ENCODE measurements around the gene RHBDD3.

Gene RHBDD3

DNA sequence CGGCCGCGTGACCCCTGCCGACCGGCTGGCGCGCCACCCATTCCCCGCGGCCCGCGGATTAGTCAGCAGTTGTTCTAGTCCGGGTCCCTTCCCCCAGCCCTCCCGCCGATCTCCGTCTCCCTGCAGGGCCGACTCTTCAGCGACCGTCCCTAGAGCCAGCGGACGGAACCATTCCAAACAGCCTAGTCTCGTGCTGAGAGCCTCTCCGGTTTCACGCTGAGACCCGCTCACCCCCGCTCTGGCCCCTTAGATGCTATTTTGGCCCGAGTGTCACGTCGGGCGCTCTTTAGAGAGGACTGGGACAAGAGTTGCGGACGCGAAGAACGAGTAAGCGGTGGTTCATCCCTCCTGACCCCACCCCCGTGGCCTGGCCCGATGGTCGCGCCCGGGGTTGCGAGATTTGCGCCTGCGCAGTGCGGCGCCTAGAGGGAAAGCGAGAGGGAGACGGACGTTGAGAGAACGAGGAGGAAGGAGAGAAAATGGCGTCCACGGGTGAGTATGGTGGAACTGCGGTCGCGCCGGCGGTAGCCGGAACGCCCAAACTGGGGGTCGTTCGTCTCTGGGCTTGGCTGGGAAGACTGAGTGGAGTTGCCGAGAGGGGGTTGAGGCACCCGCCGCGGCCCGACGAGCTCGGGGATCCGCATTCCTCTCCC, at the start of gene RHBDD3, which contains the start of gene EWSR1:
TSS of gene RHBDD3 (minus strand) at position 124 of the 653 bp plus-strand sequence. CDS start 2,355 bp downstream, outside the sequence.
TSS of gene EWSR1 (plus strand) at position 411 of the 653 bp plus-strand sequence. CDS start at position 480, 69 bp downstream.
- DNase-seq, result peak; percentile 75

DNA sequence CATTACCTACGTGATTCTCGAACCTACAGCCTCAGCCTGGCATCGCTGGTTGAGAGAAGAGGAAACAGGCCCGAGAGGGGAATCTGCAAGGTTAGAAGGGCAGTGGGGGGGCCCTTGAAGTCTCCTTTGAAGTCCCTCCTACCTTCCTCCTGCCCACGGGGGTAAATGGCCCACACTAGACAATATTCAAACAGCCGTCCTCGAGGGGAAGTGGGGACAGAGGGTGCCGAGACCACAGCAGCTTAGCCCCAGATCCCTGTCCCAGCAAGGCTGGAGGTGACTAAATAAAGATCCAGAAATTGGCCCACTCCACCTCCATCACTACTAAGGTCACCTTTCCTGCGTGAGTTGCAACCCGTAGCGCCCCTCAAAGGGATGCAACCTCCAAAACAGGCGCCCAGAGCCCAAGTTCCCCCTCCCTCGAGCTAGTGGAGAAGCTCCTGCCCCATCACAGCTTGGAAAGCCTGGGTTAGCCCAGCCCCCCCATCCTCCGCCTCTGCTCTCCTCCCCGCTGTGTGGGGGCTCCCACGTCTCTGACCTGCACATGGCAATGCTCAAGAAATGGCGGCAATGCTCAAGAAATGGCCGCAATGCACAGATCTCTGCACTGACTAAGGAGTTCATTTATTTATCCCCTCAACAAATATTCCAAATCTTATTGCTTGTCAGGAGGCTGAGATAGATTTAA, 48.5 kb upstream of the RHBDD3 start:
- DNase-seq, result no peak

DNA sequence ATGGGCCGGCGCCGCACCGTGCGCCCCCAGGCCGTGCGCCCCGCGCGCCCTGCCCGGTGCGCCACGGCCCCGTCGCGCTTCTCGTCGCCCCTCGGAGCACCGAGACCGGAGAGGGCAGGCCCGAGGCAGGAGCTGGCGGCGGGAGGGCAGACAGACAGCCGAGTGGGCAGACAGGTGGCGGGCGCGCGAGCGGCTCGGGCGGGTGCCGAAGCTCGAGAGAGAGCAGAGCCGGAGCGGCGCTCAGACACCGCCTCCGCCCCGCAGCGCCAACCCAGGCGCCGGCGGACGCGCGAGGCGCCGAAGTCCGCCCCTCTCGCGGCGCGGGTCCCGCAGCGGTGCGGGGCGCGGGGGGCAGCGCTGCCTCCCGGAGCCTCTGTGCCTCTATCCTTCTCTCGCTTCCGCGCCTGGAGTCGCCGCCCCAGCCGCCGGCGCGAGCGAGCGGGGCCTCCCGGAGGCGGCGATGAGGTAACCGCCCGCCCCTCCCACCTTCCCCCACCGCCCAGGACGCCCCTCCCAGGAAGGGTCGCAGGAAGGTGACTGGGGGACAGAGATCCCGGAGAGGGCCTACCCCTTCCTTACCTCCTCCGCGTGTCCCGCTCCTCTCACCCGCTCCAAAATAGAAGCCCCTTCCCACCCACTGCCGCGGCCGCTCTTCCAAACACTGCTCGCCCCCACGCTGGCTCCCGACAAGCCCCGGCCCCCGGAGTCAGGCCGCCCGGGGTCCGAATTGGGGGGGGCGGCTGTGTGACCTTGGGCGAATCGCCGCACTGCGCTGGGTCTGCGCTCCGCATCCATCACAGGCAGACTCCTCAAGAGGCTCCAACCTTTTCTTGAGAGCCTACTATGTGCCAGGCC, 47.7 kb upstream of the RHBDD3 start, which contains the start of gene RASL10A:
TSS of gene RASL10A (minus strand) at position 412 of the 855 bp plus-strand sequence. CDS start 451 bp downstream, outside the sequence.
- peak; percentile 64 for DNase-seq

DNA sequence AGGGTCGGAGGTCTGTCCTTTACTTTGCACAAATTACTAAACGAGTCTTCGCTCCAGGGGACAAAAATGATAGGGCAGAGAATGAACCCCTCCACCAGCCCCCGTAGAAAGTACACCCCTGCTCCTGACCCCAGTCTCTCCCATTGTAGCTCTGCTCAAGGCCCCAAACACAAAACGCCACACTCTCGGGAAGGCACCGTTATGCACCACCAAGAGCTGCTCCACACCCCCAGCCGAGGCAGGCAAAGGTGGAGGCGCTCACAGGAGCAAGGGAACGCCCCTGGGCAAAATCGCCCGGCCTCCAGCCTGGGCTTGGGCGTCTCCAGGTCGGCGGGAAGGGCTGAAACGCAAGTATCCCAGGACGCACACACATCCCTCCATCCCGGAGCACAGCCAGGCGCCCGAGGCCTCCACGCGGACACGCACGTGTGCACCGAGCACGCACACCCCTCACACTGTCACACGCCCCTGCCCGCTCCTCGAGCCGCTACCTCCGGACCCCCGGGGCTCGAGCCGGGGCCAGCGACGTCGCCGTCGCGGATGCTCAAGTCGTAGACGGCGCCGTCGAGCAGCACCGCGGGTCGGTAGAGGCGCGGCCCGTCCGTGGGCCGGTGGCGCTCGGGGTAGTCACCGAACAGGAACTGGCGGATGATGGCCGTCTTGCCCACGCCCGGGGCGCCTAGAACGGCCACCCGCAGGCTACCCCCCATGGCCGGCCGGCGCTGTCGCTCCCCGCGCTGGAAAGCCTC, 46.9 kb upstream of the RHBDD3 start:
- peak; percentile 79 for DNase-seq

DNA sequence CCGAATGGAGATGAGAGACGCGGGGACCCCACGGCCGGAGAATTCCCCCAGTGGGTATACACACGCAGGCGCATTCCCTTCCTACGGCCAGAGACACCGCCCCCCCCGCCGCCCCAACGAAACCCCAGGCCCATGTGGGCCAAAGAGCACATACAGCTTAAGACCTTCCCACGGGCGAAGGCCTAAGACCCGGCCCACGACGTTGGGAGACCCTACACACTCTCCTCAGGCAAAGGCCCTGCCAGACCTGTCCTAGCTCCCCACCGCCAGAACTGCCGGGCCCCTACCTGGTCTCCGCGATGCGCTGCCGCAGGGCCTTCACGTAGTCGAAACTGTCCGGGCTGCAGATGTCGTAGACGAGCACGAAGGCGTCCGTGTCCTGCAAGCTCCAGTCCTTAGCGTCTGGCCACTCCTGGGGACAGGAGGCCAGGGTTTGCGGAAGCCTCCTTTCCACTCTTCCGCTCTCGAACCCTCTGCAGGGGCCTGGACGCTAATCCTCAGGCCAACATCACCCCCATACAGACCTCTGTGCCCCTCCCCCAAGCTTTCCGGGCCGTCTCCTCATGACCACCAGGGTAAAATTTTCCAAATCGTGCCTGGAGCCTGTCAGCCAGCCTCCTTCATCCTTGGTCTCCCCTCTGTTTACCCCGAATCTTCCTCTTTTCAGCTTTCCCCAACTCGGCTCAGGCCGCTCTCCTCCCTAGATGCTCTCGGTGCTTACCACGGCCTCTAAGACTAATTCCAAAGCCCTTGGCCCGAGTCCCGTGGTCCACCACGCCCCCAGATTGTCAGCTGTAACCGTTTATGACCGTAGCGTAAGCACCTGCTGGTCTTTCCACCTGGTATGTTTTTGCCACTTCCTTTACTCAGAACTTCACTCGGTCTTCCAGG, 46.0 kb upstream of the RHBDD3 start:
- DNase-seq, result peak; percentile 46

DNA sequence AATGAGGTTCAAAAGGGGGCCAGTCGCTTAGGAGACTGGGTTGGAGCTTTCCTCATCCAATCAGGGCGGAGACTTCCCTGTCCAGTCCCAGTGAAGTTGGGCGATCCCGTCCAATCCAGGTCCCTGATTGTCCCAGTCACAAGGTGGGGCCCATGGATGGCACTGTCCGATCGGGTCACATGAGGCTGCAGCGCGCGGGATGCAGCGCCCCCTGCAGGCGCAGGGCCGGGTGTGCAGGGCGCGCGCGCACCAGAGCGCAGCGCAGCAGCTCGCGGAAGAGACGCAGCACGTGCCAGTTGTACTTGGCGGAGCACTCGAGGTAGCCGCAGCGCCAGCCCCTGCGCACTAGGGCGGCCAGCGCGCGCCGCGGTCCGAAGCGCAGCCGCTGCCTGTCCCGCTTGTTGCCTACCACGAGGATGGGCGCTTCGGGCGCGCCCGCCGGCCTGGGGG, 45.4 kb upstream of the RHBDD3 start:
- DNase-seq, result peak; percentile 64

DNA sequence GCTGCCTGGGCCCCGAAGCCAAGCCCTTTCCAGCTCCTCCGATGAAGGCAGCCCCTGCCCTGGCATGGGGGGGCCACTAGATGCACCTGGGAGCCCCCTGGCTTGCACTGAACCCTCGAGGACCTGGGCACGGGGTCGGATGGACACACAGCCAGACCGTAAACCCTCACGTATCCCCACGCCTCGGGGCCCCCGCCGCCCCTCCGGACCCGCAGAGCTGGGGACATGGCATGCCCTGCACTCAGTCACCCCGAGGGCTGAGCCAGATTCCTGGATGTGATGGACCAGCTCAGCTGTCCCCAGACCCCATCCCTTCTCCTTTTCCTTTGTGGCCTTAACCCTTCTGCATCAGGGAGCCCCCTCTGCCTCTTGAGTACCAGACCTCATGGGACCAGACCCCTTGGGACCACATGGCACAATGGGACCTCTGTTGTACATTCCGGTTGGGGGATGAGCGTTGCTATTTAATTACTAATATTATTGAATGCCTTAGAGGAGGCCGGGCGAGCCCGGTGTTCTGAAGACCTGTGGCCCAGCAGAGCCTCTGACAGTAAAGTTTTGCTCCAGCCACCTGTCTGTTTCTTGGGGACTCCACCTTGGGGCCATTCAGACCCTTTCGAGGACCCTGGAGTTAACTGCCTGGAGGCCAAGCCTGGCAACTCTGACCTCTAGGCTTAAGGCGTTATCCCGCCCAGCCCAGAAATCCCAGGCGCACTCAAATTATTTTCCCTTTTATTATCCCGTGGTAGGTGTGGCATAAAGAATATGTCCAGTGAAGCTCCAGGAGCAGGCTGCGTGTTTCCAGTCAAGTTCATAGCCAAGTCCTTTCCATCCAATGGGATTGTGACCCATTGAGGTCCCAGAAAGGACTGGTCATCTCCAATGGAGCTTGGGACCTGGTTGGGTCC, 44.7 kb upstream of the RHBDD3 start:
- DNase-seq, result peak; percentile 17

DNA sequence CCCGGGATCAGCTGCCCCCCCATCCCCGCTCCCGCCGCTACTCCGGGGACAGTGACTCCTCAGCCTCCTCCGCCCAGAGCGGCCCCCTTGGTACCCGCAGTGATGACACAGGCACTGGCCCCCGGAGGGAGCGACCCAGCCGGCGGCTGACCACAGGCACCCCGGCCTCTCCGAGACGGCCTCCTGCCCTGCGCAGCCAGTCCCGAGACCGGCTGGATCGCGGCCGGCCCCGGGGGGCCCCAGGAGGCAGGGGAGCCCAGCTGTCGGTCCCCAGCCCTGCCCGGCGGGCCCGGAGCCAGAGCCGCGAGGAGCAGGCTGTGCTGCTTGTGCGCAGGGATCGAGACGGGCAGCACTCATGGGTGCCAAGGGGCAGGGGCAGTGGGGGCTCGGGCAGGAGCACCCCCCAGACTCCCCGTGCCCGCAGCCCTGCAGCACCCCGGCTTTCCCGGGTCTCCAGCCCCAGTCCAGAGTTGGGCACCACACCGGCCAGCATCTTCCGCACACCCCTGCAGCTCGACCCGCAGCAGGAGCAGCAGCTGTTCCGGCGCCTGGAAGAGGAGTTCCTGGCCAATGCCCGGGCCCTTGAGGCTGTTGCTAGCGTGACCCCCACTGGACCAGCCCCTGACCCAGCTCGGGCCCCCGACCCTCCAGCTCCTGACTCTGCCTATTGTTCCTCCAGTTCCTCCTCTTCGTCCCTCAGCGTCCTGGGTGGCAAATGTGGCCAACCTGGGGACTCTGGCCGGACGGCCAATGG, 43.9 kb upstream of the RHBDD3 start:
- DNase-seq, result peak; percentile 29

DNA sequence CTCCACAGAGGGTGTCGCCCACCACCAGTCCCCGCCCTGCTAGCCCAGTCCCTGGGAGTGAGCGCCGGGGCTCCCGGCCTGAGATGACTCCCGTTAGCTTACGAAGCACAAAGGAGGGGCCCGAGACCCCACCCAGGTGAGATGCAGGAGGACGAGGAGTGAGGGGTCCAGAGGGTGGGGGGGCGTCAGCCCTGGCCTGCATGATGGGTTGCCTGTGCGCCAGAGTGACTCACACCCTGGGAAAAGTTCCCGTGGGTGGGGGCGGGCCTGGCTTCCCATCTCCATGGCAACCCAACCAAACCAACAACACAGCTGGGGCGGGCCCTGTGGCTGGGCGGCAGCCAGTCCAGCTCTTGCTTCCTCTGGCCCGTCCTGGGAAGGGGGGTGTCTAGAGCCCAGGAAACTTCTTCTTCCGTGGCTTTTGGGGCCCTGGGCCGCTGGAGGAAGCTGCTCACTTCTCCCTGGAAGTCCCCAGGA, 43.1 kb upstream of the RHBDD3 start:
- DNase-seq, result peak; percentile 93

DNA sequence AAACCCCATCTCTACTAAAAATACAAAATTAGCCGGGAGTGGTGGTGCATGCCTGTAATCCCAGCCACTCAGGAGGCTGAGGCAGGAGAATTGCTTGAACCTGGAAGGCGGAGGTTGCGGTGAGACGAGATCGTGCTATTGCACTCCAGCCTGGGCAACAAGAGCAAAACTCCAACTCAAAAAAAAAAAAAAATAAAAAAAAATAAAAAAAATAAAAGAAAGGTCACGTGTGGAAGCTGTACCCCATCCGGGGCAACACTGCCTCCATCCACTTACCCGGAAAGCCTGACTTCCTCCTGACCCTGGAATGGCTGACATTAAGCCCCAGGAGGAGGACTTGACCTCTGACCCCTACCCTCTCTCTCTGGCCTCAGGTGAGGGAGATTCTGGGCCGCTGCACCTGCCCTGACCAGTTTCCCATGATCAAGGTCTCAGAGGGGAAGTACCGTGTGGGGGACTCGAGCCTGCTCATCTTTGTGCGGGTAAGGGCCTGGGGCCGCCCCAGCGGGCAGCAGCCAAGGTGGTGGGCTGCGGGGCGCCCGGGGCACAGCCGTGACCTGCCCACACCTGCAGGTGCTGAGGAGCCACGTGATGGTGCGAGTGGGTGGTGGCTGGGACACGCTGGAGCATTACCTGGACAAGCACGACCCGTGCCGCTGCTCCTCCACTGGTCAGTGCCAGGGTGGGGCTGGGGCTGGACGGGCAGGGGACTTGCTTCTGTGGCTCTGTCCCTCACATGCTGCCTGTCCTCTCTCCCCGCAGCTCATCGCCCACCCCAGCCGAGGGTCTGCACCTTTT, 42.5 kb upstream of the RHBDD3 start:
- DNase-seq, result no peak

DNA sequence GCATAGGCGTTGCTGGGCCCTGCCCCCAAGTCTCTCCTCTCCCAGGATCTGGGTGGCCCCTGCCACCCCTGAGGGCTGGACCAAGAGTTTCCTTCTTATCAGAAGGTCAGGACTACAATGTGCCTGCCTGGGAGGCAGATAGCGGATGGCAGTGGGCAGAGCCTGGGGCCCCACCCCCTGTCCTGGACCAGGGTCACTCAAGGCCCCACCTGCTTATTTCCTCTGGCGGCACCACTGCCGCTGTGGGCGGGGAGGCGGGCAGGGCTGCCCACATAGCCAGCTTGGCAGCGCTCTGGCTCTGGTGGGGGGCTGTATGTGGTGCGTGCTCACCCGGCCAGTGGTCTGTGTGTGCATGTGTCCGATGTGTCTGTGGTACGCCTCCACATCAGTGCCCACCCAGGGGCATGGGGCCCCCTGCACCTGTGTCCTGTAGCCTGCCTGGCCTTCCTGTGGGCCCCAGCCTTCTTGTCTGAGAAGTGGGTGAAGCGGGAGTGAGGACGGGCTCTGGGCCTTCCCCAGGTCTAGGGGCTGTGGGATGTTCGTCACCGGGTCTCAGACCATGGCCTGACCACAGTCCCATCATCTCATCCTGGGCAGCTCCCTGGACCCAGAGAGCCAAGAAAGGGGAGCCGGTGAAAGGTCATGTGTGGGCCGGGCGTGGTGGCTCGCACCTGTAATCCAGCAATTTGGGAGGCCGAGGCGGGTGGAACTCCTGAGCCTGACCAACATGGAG, 41.7 kb upstream of the RHBDD3 start:
- peak; percentile 23 for DNase-seq

DNA sequence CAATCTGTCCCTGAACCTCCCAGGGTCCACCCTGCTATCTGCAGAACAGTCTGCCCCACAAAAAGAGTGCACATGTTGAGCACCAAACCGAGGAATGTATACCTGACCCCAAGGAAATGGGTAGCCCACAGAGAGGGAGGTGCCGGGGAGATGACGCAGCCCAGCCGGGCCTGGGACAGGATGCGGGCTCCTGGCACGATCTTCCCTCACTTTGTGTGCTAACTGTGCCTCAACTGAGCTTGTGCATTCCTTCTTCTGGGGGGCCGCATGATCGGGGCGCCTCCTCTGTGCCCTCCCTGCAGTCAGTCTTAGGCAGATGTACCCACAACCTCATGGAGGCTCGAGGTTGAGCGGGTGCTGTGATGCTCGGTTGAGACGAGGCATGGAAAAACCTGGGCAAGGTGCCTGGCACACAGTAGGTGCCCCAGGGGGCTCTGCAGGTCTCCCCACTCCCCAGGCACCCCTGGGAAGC, 41.0 kb upstream of the RHBDD3 start:
- DNase-seq, result no peak

DNA sequence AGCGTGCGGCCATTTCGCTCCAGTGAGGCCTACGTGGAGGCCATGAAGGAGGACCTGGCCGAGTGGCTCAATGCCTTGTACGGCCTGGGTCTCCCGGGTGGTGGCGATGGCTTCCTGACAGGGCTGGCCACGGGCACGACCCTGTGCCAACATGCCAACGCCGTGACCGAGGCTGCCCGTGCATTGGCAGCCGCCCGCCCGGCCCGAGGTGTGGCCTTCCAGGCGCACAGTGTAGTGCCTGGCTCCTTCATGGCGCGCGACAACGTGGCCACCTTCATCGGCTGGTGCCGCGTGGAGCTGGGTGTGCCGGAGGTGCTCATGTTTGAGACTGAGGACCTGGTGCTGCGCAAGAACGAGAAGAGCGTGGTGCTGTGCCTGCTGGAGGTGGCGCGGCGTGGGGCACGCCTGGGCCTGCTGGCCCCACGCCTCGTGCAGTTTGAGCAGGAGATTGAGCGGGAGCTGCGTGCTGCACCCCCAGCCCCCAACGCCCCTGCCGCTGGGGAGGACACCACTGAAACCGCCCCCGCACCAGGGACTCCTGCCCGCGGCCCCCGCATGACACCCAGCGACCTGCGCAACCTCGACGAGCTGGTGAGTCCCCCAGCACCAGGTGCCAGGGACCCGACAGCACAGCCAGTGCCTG, 40.5 kb upstream of the RHBDD3 start:
- peak; percentile 9 for DNase-seq

DNA sequence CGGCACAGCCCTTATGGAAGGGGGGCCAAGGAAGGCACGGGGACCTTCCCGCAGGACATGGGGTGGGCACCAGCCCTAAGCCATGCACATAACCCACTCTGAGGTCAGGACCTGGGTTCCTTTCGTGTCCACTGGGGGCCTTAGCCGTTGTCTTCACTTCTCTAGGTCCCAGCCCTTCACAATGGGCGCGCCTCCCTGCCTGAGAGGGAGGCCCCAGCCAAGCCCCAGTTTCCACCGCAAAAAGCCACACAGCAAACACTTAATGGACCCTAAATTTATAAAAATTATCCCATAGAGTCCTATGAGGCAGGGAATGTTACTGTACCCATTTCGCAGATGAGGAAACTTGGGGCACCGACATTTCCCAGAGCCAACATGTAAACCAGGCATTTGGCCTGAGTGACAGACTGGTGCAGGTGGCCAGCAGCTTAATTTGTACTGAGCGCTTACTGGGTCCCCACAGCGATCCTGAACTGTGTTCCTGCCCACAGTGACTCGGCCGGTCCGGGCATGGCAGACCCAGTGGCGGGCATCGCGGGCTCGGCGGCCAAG, 39.9 kb upstream of the RHBDD3 start:
- DNase-seq, result no peak

DNA sequence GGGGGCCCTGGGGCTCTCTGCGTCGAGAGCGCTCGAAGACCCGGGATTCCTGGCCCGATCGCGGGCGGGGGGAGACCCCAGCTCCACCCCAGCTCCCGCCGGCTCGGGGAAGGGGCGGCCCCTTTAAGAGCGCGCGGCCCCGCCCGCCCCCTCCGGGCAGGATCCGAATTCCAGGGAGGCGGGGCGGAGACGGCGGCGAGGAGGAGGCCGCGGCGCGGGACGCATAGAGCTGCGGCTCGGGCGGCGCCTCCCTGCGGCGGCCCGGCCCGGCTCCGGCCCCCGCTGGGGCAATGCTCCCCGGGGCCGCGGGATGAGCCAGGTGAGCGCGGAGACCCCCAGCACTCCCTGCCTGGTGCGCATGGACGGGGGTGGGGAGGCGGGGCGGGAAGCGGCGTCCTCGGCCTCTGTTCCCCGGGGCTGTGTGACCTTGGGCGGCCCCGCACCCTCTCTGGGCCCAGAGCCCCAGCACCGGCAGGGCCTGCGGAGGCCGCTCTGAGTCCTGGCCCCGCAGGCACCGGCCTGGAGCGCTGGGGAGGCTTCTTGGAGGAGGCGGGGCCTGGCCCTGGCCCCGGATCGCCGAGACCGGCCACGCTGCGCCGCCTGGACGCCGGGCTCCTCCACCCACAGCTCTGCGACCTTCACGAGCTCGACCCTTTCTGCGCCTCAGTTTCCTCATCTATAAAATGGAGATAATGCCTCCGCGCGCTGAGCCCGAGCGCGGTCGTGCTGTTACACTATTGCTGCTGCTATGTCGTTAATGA, 39.2 kb upstream of the RHBDD3 start:
- no peak for DNase-seq

Data from 8988T (cell line).